H9 (cell line): Measurements from ENCODE around the gene COMMD10. TPM values are rescaled to one million over a fixed set of nuclear protein-coding genes. Genes with fewer than 3 reads are reported as not detected.

ENCODE experiments used
- DNase-seq: peaks from one replicate; pipeline ENCODE4 v3.0.0-alpha.2; 2017
- H2AFZ ChIP-seq: one replicate; pipeline ENCODE4 v1.6.1; 2013; ENCODE audit warnings: mild to moderate bottlenecking, low read length, control low read depth, moderate library complexity
- H2AK5ac ChIP-seq: 2 replicates; pipeline ENCODE4 v1.6.1; 2013; ENCODE audit warnings: low read length, control low read depth, mixed read lengths; ENCODE audit not compliant: insufficient read length
- H2BK120ac ChIP-seq: one replicate; pipeline ENCODE4 v1.6.1; 2013; ENCODE audit warnings: low read depth, mild to moderate bottlenecking, low read length, control low read depth, inconsistent platforms; ENCODE audit not compliant: poor library complexity, severe bottlenecking
- H2BK12ac ChIP-seq: 2 replicates; pipeline ENCODE4 v1.6.1; 2013; ENCODE audit warnings: low read length, control low read depth, mixed read lengths, low read depth; ENCODE audit not compliant: insufficient read length
- H2BK15ac ChIP-seq: 2 replicates; pipeline ENCODE4 v1.6.1; 2013; ENCODE audit warnings: low read depth, low read length, control low read depth
- H2BK20ac ChIP-seq: one replicate; pipeline ENCODE4 v1.6.1; 2013; ENCODE audit warnings: low read depth, mild to moderate bottlenecking, low read length, control low read depth, inconsistent platforms; ENCODE audit not compliant: poor library complexity, severe bottlenecking
- H2BK5ac ChIP-seq: 2 replicates; pipeline ENCODE4 v1.6.1; 2013; ENCODE audit warnings: low read length, control low read depth, mixed read lengths; ENCODE audit not compliant: insufficient read length
- H3K14ac ChIP-seq: 2 replicates; pipeline ENCODE4 v1.6.1; 2013; ENCODE audit warnings: low read length, control low read depth; ENCODE audit not compliant: insufficient read depth
- H3K18ac ChIP-seq: 2 replicates; pipeline ENCODE4 v1.6.1; 2013; ENCODE audit warnings: low read depth, mild to moderate bottlenecking, mixed read lengths, low read length, control low read depth; ENCODE audit not compliant: insufficient read length
- H3K23ac ChIP-seq: 2 replicates; pipeline ENCODE4 v1.6.1; 2013; ENCODE audit warnings: low read length, control low read depth, mixed read lengths, low read depth; ENCODE audit not compliant: insufficient read length
- H3K23me2 ChIP-seq: 2 replicates; pipeline ENCODE4 v1.6.1; 2013; ENCODE audit warnings: low read depth, mild to moderate bottlenecking, mixed read lengths, low read length, control low read depth; ENCODE audit not compliant: insufficient read length, poor library complexity, severe bottlenecking
- H3K27ac ChIP-seq: 2 replicates; pipeline ENCODE4 v1.5.1; 2013; ENCODE audit warnings: low read length, control low read depth, mixed read lengths, low read depth; ENCODE audit not compliant: insufficient read length
- H3K27me3 ChIP-seq: 2 replicates; pipeline ENCODE4 v1.6.1; 2013; ENCODE audit warnings: low read length, control low read depth, inconsistent platforms; ENCODE audit not compliant: insufficient read depth
- H3K4ac ChIP-seq: 2 replicates; pipeline ENCODE4 v1.6.1; 2013; ENCODE audit warnings: low read depth, mild to moderate bottlenecking, control low read depth, inconsistent platforms, low read length, moderate library complexity
- H3K4me1 ChIP-seq: 2 replicates; pipeline ENCODE4 v1.6.1; 2013; ENCODE audit warnings: low read length, control low read depth, inconsistent platforms; ENCODE audit not compliant: insufficient read depth
- H3K4me2 ChIP-seq: 2 replicates; pipeline ENCODE4 v1.6.1; 2013; ENCODE audit warnings: low read length, control low read depth, mixed read lengths; ENCODE audit not compliant: insufficient read length, insufficient read depth
- H3K56ac ChIP-seq: 2 replicates; pipeline ENCODE4 v1.6.1; 2013; ENCODE audit warnings: low read depth, mild to moderate bottlenecking, mixed read lengths, low read length, control low read depth; ENCODE audit not compliant: insufficient read length
- H3K79me1 ChIP-seq: 2 replicates; pipeline ENCODE4 v1.6.1; 2013; ENCODE audit warnings: low read depth, mild to moderate bottlenecking, moderate library complexity, low read length, control low read depth, inconsistent platforms; ENCODE audit not compliant: insufficient read depth, poor library complexity, severe bottlenecking
- H3K79me2 ChIP-seq: 2 replicates; pipeline ENCODE4 v1.6.1; 2013; ENCODE audit warnings: low read length, control low read depth, inconsistent platforms; ENCODE audit not compliant: insufficient read depth
- H3K9ac ChIP-seq: 2 replicates; pipeline ENCODE4 v1.6.1; 2013; ENCODE audit warnings: low read length, control low read depth, mixed read lengths; ENCODE audit not compliant: insufficient read length; ENCODE audit errors: extremely low read depth
- H3K9me3 ChIP-seq: one replicate; pipeline ENCODE4 v1.6.1; 2013; ENCODE audit warnings: low read depth, low read length, inconsistent platforms; ENCODE audit not compliant: control insufficient read depth
- H3T11ph ChIP-seq: one replicate; pipeline ENCODE4 v1.6.1; 2013; ENCODE audit warnings: mild to moderate bottlenecking, low read length, control low read depth, inconsistent platforms
- H4K20me1 ChIP-seq: one replicate; pipeline ENCODE4 v1.6.1; 2013; ENCODE audit not compliant: control insufficient read depth, insufficient read length, insufficient read depth
- H4K5ac ChIP-seq: 2 replicates; pipeline ENCODE4 v1.6.1; 2013; ENCODE audit warnings: low read depth, mild to moderate bottlenecking, mixed read lengths, low read length, control low read depth; ENCODE audit not compliant: insufficient read length
- H4K8ac ChIP-seq: replicated peaks from 2 replicates; pipeline ENCODE4 v1.6.1; 2013; ENCODE audit warnings: low read length, control low read depth, mixed read lengths, low read depth; ENCODE audit not compliant: insufficient read length
- H4K91ac ChIP-seq: 2 replicates; pipeline ENCODE4 v1.6.1; 2013; ENCODE audit warnings: low read depth, mild to moderate bottlenecking, moderate library complexity, mixed read lengths, low read length, control low read depth; ENCODE audit not compliant: insufficient read length
- H3K27ac Mint-ChIP-seq, 3 experiments: 2 replicates in 2 of 3; 3 replicates in 1 of 3; pipeline ENCODE4 v1.8.0; 2020 to 2021; ENCODE audit warnings: mixed read lengths in 3 of 3, mild to moderate bottlenecking in 1 of 3, moderate library complexity in 1 of 3
- H3K27me3 Mint-ChIP-seq: 2 replicates; pipeline ENCODE4 v1.8.0; 2021; ENCODE audit warnings: low read depth, mild to moderate bottlenecking, moderate library complexity, mixed read lengths
- H3K36me3 Mint-ChIP-seq, 3 experiments: 2 replicates in 2 of 3; 3 replicates in 1 of 3; pipeline ENCODE4 v1.8.0; 2020 to 2021; ENCODE audit warnings: low read depth in 3 of 3, mixed read lengths in 3 of 3; ENCODE audit not compliant: insufficient read depth in 1 of 3
- H3K4me1 Mint-ChIP-seq, 2 experiments: 2 replicates each; pipeline ENCODE4 v1.8.0; 2020; ENCODE audit warnings: mixed read lengths in 2 of 2
- H3K4me3 Mint-ChIP-seq, 2 experiments: 2 replicates in 1 of 2; 3 replicates in 1 of 2; pipeline ENCODE4 v1.8.0; 2020 to 2021; ENCODE audit warnings: mild to moderate bottlenecking in 2 of 2, mixed read lengths in 2 of 2, moderate library complexity in 1 of 2
- H3K9me3 Mint-ChIP-seq, 2 experiments: 2 replicates in 1 of 2; 3 replicates in 1 of 2; pipeline ENCODE4 v1.8.0; 2020; ENCODE audit warnings: mild to moderate bottlenecking in 2 of 2, mixed read lengths in 2 of 2, moderate library complexity in 1 of 2
- WGBS: extraction: QIAGEN DNeasy Blood & Tissue Kit; methylation state at CpG from one replicate; pipeline ENCODE4 v1.1.7; 2013; ENCODE audit warnings: missing lambda C conversion rate, low lambda C conversion rate, mixed read lengths; ENCODE audit not compliant: insufficient read length; ENCODE audit errors: extremely low coverage; 5-methylcytosine and 5-hydroxymethylcytosine counted together
- total RNA-seq: library from RNA; stranded (reverse); gene quantifications from 2 replicates; pipeline ENCODE4 v1.2.1, GENCODE V29; 2021
- TF ChIP-seq, protein P1 (sequence below): fragments of 200-600 bp; sonication (generic); conservative IDR thresholded peaks from 3 replicates; pipeline ENCODE4 v1.8.0; 2021; ENCODE audit warnings: antibody characterized with exemption, mild to moderate bottlenecking

The COMMD10 gene
- total RNA-seq, 1 experiment from 2014 or later = 33.9 TPM

DNA sequence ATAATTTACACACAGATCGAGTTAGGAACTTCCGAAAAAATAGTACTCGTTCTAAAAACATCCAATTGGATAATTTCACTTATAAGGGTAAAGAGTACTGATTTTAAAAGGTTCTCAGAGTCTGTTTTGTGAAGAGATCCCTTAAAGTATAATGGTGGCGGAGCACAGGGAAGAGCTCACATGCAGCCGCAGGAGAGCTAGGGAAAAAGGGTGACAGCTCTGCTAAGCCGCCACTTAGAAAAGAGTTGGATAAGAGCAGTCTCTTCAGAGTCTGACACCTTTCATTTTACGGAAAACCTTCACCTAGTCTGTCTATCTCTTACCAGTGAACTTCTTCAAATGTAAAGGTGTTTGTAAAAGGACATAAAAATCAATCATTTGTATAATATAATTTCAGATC, 149.9 kb downstream of the COMMD10 start:
- no peak for DNase-seq
- no peak overlapping the region for H4K91ac ChIP-seq
- no peak overlapping the region for H4K5ac ChIP-seq
- TF ChIP-seq, protein P1, sequence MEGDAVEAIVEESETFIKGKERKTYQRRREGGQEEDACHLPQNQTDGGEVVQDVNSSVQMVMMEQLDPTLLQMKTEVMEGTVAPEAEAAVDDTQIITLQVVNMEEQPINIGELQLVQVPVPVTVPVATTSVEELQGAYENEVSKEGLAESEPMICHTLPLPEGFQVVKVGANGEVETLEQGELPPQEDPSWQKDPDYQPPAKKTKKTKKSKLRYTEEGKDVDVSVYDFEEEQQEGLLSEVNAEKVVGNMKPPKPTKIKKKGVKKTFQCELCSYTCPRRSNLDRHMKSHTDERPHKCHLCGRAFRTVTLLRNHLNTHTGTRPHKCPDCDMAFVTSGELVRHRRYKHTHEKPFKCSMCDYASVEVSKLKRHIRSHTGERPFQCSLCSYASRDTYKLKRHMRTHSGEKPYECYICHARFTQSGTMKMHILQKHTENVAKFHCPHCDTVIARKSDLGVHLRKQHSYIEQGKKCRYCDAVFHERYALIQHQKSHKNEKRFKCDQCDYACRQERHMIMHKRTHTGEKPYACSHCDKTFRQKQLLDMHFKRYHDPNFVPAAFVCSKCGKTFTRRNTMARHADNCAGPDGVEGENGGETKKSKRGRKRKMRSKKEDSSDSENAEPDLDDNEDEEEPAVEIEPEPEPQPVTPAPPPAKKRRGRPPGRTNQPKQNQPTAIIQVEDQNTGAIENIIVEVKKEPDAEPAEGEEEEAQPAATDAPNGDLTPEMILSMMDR = no peak
- Mint-ChIP-seq H3K27me3 (no peaks in the 10 kb centered on the region), H3K4me1 (peaks cover 0 to 7% of the 10 kb centered on the region in 2 experiments; a peak in 1 of 4 replicates), H3K27ac (no peak overlapping the region), H3K4me3 (no peak overlapping the region; a peak in 1 of 5 replicates), H3K9me3 (no peaks in the 10 kb centered on the region), H3K36me3 (no peaks in the 10 kb centered on the region)
- H3K18ac ChIP-seq = no peak overlapping the region
- no peaks in the 10 kb centered on the region for H3K79me2 ChIP-seq
- H2BK20ac ChIP-seq = no peak overlapping the region
- H3T11ph ChIP-seq = no peak overlapping the region
- no peaks in the 10 kb centered on the region for H4K20me1 ChIP-seq
- H2AFZ ChIP-seq = no peak overlapping the region
- no peak overlapping the region for H3K14ac ChIP-seq
- H2BK5ac ChIP-seq = no peak overlapping the region
- H2AK5ac ChIP-seq = no peak overlapping the region
- no peak overlapping the region for H3K27ac ChIP-seq
- H3K56ac ChIP-seq = no peak overlapping the region
- H3K4ac ChIP-seq = no peak overlapping the region
- no peaks in the 10 kb centered on the region for H3K79me1 ChIP-seq
- no peak overlapping the region for H3K9ac ChIP-seq
- no peaks in the 10 kb centered on the region for H3K27me3 ChIP-seq
- no peak overlapping the region for H2BK120ac ChIP-seq
- WGBS = no CpG with 5 or more reads among the region's 7 CpGs
- no peak overlapping the region for H3K4me2 ChIP-seq
- no peak overlapping the region for H4K8ac ChIP-seq
- no peak overlapping the region for H3K23ac ChIP-seq
- no peaks in the 10 kb centered on the region for H3K9me3 ChIP-seq
- no peaks in the 10 kb centered on the region; the same call in 1 of the 2 replicates for H3K4me1 ChIP-seq
- no peak overlapping the region for H2BK12ac ChIP-seq
- no peaks in the 10 kb centered on the region for H3K23me2 ChIP-seq
- H2BK15ac ChIP-seq = no peak overlapping the region
